Cerebellar cortex (tissue), 1 donor: ENCODE results near the gene BABAM1.

Source experiments
- DNase-seq: peaks from one replicate; pipeline ENCODE4 v3.0.0-alpha.2; 2015; ENCODE audit warnings: low spot score

Gene BABAM1

GRCh38 chr19:17303167-17303939, 36.1 kb downstream of the BABAM1 start, which contains the start of gene ABHD8:
Gene ABHD8, minus strand, starts transcription at chr19:17303425. Its CDS starts 1,809 bp downstream, at chr19:17301616.
- DNase-seq, result peak; percentile 98

- DNase-seq, result no peak
Measured at GRCh38 chr19:17303940-17304267, 36.7 kb downstream of the BABAM1 start.

GRCh38 chr19:17304386-17305215, 37.4 kb downstream of the BABAM1 start:
- no peak for DNase-seq

DNA sequence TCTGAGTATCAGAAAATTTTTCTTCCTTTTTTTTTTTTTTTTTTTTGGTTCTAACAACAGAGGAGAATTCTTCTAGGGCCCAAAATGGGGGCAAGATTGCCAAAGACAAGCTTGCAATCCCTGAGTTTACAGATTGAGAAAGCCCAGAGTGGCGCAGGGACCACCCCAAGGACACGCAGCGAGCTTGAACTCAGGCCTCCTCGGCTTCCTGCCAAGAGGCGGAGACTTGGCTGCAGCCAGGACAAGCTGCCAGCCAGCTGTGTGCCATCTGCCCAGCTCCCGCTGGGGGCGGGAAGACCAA, 37.9 kb downstream of the BABAM1 start:
- no peak for DNase-seq

- peak; percentile 99 for DNase-seq
Measured at GRCh38 chr19:17305517-17306284, 38.5 kb downstream of the BABAM1 start, which contains the start of gene MRPL34. Gene MRPL34, plus strand, starts transcription at chr19:17305872. Its CDS starts 21 bp downstream, at chr19:17305893.

GRCh38 chr19:17306285-17306714, 39.1 kb downstream of the BABAM1 start:
- no peak for DNase-seq

GRCh38 chr19:17307876-17308377, 40.7 kb downstream of the BABAM1 start:
- DNase-seq, result no peak

GRCh38 chr19:17309198-17309964, 42.1 kb downstream of the BABAM1 start, which contains the start of gene DDA1:
Gene DDA1, plus strand, starts transcription at chr19:17309563. Its CDS starts 92 bp downstream, at chr19:17309655.
- DNase-seq, result peak; percentile 100

DNA sequence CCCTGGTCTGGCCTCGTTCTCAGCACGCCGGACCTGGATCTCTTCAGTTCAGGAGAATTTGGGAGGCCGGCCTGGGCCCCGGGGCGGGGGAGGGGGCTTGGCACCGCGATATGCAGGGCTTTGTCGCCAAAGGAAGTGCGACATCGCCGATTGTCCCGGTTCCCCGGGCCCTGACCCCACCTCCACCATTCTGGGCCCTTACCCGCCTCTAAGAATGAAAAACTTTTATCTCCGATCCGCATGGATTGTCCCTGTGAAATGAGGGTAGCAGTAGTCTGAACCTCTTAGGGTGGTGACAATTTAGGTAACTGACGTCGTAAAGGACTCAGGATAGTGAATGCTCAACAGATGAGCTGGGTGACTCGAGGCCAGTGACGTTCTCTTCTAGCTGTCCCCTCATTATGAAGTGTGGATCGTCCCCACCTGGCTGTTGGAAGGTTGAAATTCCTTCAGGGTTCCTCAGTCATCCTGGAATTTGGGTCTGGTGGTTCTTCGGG, 42.8 kb downstream of the BABAM1 start:
- DNase-seq, result no peak

GRCh38 chr19:17311455-17312188, 44.4 kb downstream of the BABAM1 start:
- DNase-seq, result no peak

- DNase-seq, result no peak
Measured at GRCh38 chr19:17312189-17313113, 45.2 kb downstream of the BABAM1 start.

- no peak for DNase-seq
Measured at GRCh38 chr19:17314007-17314593, 46.9 kb downstream of the BABAM1 start.

DNA sequence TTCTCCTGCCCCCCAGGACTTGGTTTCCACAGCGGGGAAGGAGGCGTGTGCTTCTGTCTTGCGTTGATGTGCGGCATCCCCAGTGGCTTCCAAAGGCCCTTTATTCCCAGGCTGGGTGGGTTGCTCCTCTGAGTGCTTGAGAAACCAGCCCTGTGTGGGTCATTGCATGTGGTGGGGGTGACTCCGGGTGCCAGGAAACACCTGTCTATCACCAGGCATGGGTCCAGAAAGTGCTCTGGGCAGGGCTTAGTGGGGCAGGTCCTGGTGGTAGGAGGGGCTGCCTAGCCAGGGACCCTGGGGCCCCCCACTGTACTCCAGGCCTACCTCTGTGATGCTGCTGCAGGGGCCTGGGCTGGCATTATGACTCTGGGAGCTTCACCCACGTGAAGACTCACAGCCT, 51.7 kb downstream of the BABAM1 start:
- DNase-seq, result no peak

- no peak for DNase-seq
Measured at GRCh38 chr19:17319473-17320238, 52.4 kb downstream of the BABAM1 start.

GRCh38 chr19:17320435-17320834, 53.2 kb downstream of the BABAM1 start:
- DNase-seq, result no peak

DNA sequence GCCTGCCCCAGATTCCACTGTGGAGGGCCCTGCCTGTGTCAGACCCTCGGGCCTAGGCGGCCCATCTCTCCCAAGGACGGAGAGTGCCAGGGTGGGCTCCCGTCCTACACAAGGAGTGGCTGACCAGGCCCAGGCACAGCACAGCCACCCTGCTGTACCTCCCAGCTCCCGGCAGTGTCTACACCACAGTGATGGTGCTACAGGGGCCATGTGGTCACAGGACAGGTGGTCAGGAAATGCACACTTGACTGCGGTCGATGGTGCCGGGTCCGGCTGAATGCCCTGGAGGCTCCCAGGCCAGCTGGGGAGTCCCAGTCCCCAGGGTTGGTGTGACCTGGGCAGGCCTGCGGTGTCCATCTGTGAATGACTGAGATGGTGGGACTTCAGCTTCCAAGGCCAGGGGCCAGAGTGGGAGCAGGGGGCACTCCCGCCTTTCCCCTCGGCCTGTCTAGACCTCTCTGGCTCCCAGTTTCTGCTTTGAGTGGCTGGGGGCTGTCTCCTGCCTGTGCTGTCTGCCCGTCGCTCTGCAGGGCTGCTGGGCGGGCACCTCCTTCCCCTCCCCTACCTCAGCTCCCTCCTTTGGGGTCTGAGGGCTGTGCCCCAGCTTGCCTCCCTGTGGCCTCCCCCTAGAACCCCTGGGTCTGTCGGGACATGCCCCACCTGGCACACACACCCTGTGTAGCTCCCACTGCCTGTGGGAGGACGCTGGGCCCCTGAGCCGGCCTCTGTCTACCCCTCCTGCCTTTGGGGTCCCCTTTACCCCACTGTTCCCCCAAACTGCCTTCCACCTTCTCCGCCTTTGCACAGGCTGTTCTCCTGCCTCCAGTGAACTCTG, 54.6 kb downstream of the BABAM1 start:
- no peak for DNase-seq

GRCh38 chr19:17322854-17323253, 55.6 kb downstream of the BABAM1 start:
- no peak for DNase-seq
